AG09309 (cell line): Measurements from ENCODE around the gene SAMD15.

Experiments used
- DNase-seq: peaks from one replicate; pipeline ENCODE4 v3.0.0-alpha.2; 2010; ENCODE audit warnings: low read depth
- H3K4me3 ChIP-seq: 2 replicates; pipeline ENCODE4 v1.5.1; 2011; ENCODE audit warnings: mild to moderate bottlenecking, low read depth, low read length, moderate library complexity; ENCODE audit not compliant: control insufficient read depth
- CTCF ChIP-seq: IDR thresholded peaks from 2 replicates; pipeline ENCODE4 v1.5.1; 2011; ENCODE audit warnings: mild to moderate bottlenecking, low read depth, low read length, inconsistent platforms; ENCODE audit not compliant: insufficient read depth, control insufficient read depth; ENCODE audit errors: missing control alignments

Gene SAMD15

DNA sequence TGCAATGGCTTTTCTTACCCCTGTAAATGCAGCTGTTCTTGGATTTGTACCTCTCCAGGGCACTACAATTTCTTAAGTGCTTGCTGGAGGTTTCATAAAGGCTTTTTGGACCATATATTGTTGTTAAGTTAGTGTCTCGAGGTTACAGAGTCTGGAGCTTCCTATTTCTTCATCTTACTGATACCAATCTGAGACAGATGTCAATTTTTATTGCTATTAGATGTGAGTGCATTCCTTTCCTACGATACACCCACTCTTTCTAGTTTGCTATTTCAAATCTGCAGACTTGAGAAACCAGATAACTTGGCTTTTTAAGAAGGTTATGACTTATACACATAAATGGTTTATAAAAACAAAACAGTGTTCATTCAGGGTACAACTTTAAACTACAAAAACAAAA is 44.0 kb downstream of the SAMD15 start:
- H3K4me3 ChIP-seq = no peak overlapping the region
- TF ChIP-seq CTCF = no peak
- DNase-seq = peak; percentile 7

GRCh38 chr14:77423423-77423822 is 46.2 kb downstream of the SAMD15 start, which contains the start of gene NOXRED1:
NOXRED1 (minus strand) TSS chr14:77423523; CDS start chr14:77422889, 634 bp downstream.
- no peak for DNase-seq
- no peak for TF ChIP-seq CTCF

GRCh38 chr14:77424862-77425261 is 47.7 kb downstream of the SAMD15 start:
- no peak for DNase-seq
- TF ChIP-seq CTCF = no peak
- H3K4me3 ChIP-seq = no peak overlapping the region

More at GRCh38 chr14:77423423-77423822, 46.2 kb downstream of the SAMD15 start, which contains the start of gene NOXRED1:
- H3K4me3 ChIP-seq = no peak within 1 kb of the TSS

DNA sequence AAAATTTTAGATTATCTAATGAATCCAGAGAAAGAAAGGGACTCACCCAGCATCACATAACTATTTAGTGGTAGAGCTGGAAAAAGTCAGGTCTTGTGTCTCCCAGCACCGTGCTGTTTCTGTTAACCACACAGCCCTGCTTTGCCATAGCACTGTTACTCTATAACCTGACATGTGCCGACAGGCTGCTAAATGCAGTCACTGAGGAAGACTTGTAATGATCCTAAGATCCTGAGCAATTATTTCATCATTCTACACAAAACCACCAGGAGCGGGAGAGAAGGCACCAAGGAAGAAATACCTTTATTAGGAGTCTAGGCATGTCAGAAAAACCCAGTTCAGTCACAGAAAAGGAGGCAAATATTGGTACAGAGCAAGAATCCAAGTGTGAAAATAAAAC is 49.2 kb downstream of the SAMD15 start:
- H3K4me3 ChIP-seq = no peak overlapping the region
- TF ChIP-seq CTCF = no peak
- no peak for DNase-seq

DNA sequence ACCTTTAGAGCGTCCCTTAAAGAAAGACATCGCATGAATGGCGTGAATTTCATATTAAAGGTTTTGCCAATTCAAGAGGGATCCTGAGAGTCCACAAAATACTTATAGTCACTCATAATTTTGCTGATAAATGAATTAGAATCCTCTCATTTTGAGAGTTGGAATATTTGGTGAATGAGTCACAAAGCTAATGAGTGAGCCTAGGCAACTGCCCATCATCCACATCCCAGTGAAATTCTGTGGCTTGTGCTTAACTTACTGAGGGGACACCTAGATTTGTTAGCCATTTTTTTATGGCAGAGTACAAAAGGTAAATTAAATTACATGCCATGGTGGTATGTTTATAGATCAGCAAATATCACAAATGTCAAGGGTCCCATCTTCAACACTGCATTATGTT is 58.9 kb downstream of the SAMD15 start:
- no peak for DNase-seq
- H3K4me3 ChIP-seq = no peak overlapping the region
- no peak for TF ChIP-seq CTCF

DNA sequence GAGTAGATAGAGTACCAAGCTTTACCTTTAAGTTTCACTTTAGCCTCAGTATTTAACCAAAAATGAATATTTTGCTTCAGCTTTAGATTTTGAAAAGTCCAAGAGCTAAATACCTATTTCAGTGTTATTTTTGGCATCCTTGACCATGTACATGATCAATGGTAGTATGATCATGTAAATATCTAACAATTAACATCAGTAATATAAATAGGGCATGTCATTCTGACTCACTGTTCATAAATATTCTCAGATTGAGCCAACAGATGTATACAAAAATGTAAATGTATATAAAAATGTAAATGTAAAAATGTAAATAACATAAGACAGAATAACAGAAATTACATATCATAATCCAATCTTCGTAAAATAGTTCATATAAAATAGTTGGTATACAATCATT is 61.4 kb downstream of the SAMD15 start:
- DNase-seq = no peak
- no peak overlapping the region for H3K4me3 ChIP-seq
- no peak for TF ChIP-seq CTCF

GRCh38 chr14:77439861-77440260 is 62.7 kb downstream of the SAMD15 start:
- no peak for DNase-seq
- no peak for TF ChIP-seq CTCF
- H3K4me3 ChIP-seq = no peak overlapping the region
